Mucosa of descending colon (tissue), 3 donors: ENCODE data around the gene THSD7A. TPM values are rescaled to one million over a fixed set of nuclear protein-coding genes. Genes with fewer than 3 reads are reported as not detected.

Source experiments
- ATAC-seq: fragments of 200-7000 bp; cut with Tn5 transposase; one replicate; pipeline ENCODE4 v1.9.1; 2020; ENCODE audit warnings: mild to moderate bottlenecking, moderate library complexity
- DNase-seq, 3 donors: peaks; one replicate each; pipeline ENCODE4 v3.0.0-alpha.2; 2020
- H3K36me3 ChIP-seq: fragments of 200-600 bp; one replicate; pipeline ENCODE4 v1.8.0; 2021; ENCODE audit warnings: low read depth, mild to moderate bottlenecking
- H3K4me1 ChIP-seq: fragments of 200-600 bp; one replicate; pipeline ENCODE4 v1.8.0; 2021; ENCODE audit warnings: low read depth, mild to moderate bottlenecking
- H3K4me3 ChIP-seq: fragments of 200-600 bp; one replicate; pipeline ENCODE4 v1.8.0; 2021; ENCODE audit warnings: mild to moderate bottlenecking
- H3K9me3 ChIP-seq: fragments of 200-600 bp; one replicate; pipeline ENCODE4 v1.8.0; 2021; ENCODE audit warnings: mild to moderate bottlenecking
- intact Hi-C, 2 donors: fragments of 100-400 bp; cut with DNase I in 1 of 2; cut with micrococcal nuclease in 1 of 2; formaldehyde crosslinking; loops; one replicate each; pipeline versions ENCODE4 v1.11.0 to v1.11.1; 2022; cut with DNase I, micrococcal nuclease
- total RNA-seq, 3 donors: library from RNA; stranded (reverse); fragmentation: NEBNext Ultra II Directional in 2 of 3; extraction: Animal tissue kit (Norgen Biotek cat#: 25700) in 2 of 3; gene quantifications; one replicate each; pipeline versions ENCODE4 v1.2.1 to v1.2.4, GENCODE V29; 2021 to 2023
- TF ChIP-seq, protein P1 (sequence below): fragments of 200-600 bp; IDR thresholded peaks from one replicate; pipeline ENCODE4 v1.8.0; 2022; ENCODE audit warnings: antibody characterized with exemption, mild to moderate bottlenecking
- donor health status: DM: no; HTN: no; CAD: no; lungs with moderate emphysema.
- donor health status: DM: no; HTN: no; CAD: no.
- donor health status: DM: no; HTN: yes; CAD: no.

THSD7A gene
- total RNA-seq, 3 donors from 2014 or later, result 1.0 to 5.4 (median 3.4) TPM

DNA sequence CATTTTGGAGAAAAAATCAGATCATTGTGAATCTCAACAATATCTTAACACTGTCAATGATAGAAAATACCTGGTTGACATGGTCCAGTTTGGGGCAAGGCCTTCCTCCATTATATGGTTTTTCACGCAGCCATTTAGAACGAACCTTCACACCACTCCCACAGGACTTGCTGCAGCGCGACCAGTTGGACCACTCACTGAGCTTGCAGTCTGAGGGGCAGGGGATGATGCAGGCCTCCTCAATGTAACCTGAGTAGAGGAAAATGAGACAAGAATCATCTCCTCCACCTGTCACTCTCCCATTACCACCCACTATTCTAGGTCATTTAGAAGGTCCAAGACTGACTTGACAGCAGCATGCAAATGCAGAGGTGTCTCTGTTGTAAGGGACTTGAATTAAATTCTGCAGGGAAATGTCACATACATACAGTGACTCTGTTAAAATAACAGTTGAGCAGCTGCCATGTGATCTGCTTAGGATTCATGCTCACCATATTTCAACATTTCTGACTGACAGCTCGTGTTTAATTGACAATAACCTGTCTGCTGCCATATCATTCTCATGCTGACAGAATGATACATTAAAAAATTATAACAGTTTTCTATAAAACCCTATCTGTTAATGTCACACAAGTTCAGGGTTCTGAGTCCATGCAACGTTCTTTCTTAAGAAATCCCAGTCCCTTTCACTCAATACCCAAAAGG is 403.0 kb downstream of the THSD7A start:
- H3K36me3 ChIP-seq, result no peaks in the 10 kb centered on the region
- DNase-seq, result no peak
- no peak overlapping the region for H3K4me3 ChIP-seq
- no peaks in the 10 kb centered on the region for H3K9me3 ChIP-seq
- no peaks in the 10 kb centered on the region for H3K4me1 ChIP-seq
- TF ChIP-seq, protein P1, sequence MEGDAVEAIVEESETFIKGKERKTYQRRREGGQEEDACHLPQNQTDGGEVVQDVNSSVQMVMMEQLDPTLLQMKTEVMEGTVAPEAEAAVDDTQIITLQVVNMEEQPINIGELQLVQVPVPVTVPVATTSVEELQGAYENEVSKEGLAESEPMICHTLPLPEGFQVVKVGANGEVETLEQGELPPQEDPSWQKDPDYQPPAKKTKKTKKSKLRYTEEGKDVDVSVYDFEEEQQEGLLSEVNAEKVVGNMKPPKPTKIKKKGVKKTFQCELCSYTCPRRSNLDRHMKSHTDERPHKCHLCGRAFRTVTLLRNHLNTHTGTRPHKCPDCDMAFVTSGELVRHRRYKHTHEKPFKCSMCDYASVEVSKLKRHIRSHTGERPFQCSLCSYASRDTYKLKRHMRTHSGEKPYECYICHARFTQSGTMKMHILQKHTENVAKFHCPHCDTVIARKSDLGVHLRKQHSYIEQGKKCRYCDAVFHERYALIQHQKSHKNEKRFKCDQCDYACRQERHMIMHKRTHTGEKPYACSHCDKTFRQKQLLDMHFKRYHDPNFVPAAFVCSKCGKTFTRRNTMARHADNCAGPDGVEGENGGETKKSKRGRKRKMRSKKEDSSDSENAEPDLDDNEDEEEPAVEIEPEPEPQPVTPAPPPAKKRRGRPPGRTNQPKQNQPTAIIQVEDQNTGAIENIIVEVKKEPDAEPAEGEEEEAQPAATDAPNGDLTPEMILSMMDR, result no peak
- intact Hi-C loops, result no loop called here
- no peak for ATAC-seq

DNA sequence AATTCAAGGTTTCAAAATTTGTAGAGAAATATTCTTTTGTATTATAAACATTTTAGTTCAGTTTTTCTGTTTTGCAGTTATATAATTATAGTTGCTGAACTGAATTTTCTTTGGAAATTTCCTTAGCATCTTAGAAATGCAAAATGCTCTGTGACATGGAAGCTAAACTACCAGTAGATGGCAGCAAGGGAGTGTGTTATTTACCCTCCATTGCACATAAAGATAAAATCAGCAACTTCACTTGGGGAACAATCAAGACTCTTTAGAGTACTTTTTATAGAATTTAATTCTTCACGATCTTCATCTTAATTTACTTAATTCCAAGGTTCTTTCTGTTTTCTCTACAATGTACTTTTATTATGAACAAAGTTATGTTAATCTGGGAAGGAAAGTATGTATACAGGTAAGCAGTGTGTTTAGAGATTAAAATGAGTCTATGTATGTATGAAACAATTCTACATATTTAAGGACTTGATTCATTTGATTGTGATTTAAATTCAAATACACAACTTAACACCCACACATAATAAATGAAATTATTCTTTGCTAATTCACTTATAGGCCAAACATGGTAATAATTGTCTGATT is 404.2 kb downstream of the THSD7A start:
- no peaks in the 10 kb centered on the region for H3K9me3 ChIP-seq
- H3K36me3 ChIP-seq, result no peaks in the 10 kb centered on the region
- no peak overlapping the region for H3K4me3 ChIP-seq
- no peaks in the 10 kb centered on the region for H3K4me1 ChIP-seq
- peak in 1 of 3 donors; percentile 48 for DNase-seq
- ATAC-seq, result peak; percentile 58
- TF ChIP-seq, protein P1, result peak; percentile 41
- intact Hi-C loops, result no loop called here

DNA sequence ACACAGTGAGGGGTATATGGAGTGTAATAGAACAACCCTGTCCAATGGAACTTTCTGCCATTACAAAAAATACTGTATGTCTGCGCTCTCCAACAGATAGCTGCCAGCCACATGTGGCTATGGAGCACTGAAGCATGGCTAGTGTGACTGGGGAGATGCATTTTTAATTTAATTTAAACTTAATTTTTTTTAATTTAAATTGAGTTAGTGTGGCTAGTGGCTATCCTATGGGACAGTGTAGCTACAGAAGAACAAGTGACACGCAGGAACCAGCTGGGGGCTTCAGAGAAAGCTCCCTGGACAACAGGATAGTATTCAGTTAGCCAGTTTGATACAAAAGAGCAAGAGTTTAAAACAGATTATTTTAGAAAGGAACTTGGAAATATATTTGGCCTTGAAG is 408.0 kb downstream of the THSD7A start:
- ATAC-seq, result no peak
- no peaks in the 10 kb centered on the region for H3K36me3 ChIP-seq
- intact Hi-C loops, result no loop called here

DNA sequence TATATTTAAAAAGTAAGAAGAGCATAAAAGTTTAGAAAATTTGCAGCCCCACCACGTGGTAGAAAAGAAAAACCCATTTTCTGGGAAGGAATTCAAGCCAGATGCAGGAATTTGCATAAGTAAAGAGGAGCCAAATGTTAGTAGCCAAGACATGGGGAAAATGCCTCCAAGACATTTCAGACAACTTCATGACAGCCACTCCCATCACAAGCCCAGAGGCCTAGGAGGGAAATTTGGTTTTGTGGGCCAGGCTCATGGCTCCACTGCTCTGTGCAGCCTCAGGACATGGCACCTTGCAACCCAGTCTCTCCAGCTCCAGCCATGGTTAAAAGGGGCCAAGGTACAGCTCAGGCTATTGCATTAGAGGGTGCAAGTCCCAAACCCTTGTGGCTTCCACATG is 411.9 kb downstream of the THSD7A start:
- H3K36me3 ChIP-seq, result no peaks in the 10 kb centered on the region
- intact Hi-C loops, result no loop called here
- no peaks in the 10 kb centered on the region for H3K4me1 ChIP-seq
- no peak overlapping the region for H3K4me3 ChIP-seq
- ATAC-seq (no peak), DNase-seq (no peak)
- H3K9me3 ChIP-seq, result peaks cover 13% of the 10 kb centered on the region
- TF ChIP-seq, protein P1, result no peak

More for the DNA sequence above, 408.0 kb downstream of the THSD7A start:
- H3K4me1 ChIP-seq, result no peaks in the 10 kb centered on the region
- TF ChIP-seq, protein P1, result no peak
- no peak for DNase-seq
- no peak overlapping the region for H3K4me3 ChIP-seq
- H3K9me3 ChIP-seq, result peaks cover 13% of the 10 kb centered on the region

DNA sequence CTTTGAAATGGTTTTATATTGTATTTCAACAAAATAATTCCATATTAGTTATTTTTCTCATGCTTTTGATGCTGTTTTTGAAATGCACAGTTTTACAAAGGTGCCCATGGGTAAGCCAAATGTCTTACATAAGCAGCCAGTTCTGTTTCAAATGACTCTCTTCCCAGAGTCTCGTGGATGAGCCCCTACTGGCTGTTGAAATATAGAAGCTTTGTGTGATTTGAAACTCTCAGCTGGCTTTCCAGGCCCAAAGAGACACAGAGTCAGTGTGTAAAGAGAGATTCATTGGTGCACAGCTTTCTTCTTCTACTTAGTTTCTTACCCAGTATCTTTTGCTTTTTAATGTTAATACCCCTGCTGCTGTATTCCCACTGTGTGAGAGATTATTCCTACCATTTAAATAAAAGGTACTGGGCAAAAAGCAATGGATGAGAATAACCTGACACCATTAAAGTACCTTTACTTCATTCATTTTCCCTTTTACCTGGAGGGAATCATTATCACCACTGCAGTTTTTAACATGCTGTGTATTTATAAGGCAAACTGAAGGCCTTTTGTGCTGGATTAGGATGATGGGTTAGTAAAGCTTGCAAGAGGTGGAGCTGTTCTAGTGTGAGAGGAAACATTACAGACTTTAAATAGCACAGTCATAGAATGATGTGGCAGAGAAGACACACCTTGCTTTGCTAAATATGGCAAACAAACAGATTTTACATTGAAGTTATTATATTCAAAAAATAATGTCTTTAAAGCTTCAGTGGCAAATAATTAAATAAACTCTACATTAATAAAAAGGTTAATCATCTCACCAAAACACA is 415.1 kb downstream of the THSD7A start:
- ATAC-seq, result no peak
- Histone ChIP-seq H3K9me3 (peaks cover 26% of the 10 kb centered on the region), H3K4me1 (no peaks in the 10 kb centered on the region), H3K4me3 (no peak overlapping the region), H3K36me3 (no peaks in the 10 kb centered on the region)
- intact Hi-C loops, result no loop called here
- TF ChIP-seq, protein P1, result no peak
- DNase-seq, result no peak
